Neural cell (in vitro differentiated cells): ENCODE measurements around the gene ADGRL3. TPM values are rescaled to one million over a fixed set of nuclear protein-coding genes. Genes with fewer than 3 reads are reported as not detected.

Source experiments
- H2AFZ ChIP-seq: fragments of 200-600, 300-800 bp; sonication (generic), shearing (Covaris generic); 2 replicates; pipeline ENCODE4 v1.6.0; 2014; ENCODE audit warnings: low read depth, mild to moderate bottlenecking, antibody characterized with exemption, low read length, moderate library complexity
- H3F3A ChIP-seq: fragments of 200-600 bp; shearing (Covaris generic); 2 replicates; pipeline ENCODE4 v1.6.1; 2016; ENCODE audit warnings: mild to moderate bottlenecking, moderate library complexity, mixed read lengths, antibody characterized with exemption, low read length; ENCODE audit not compliant: insufficient read depth, poor library complexity, severe bottlenecking
- H3K27ac ChIP-seq: fragments of 200-600, 300-800 bp; sonication (generic), shearing (Covaris generic); 2 replicates; pipeline ENCODE4 v1.5.1; 2014; ENCODE audit warnings: mild to moderate bottlenecking, low read length, moderate library complexity
- H3K27me3 ChIP-seq: fragments of 300-800, 200-600 bp; sonication (generic), shearing (Covaris generic); 2 replicates; pipeline ENCODE4 v1.6.0; 2014; ENCODE audit warnings: mild to moderate bottlenecking, low read depth, low read length, moderate library complexity; ENCODE audit not compliant: insufficient read depth
- H3K36me3 ChIP-seq: fragments of 300-800, 200-600 bp; sonication (generic), shearing (Covaris generic); 2 replicates; pipeline ENCODE4 v1.5.1; 2014; ENCODE audit warnings: mild to moderate bottlenecking, antibody characterized with exemption, low read length, moderate library complexity; ENCODE audit not compliant: insufficient read depth
- H3K4me2 ChIP-seq: fragments of 300-800, 200-600 bp; sonication (generic), shearing (Covaris generic); 2 replicates; pipeline ENCODE4 v1.6.0; 2014; ENCODE audit warnings: mild to moderate bottlenecking, low read length
- H3K4me3 ChIP-seq: fragments of 300-800, 200-600 bp; sonication (generic), shearing (Covaris generic); 2 replicates; pipeline ENCODE4 v1.5.1; 2014; ENCODE audit warnings: mild to moderate bottlenecking, low read length, moderate library complexity
- H3K79me2 ChIP-seq: fragments of 200-600 bp; shearing (Covaris generic); replicated peaks from 2 replicates; pipeline ENCODE4 v1.6.0; 2014; ENCODE audit warnings: mild to moderate bottlenecking, low read length, moderate library complexity; ENCODE audit not compliant: insufficient read depth
- H3K9ac ChIP-seq: fragments of 300-800, 200-600 bp; sonication (generic), shearing (Covaris generic); 2 replicates; pipeline ENCODE4 v1.6.1; 2016; ENCODE audit warnings: mild to moderate bottlenecking, low read length, mixed read lengths
- H3K9me2 ChIP-seq: fragments of 200-600 bp; shearing (Covaris generic); 2 replicates; pipeline ENCODE4 v1.6.1; 2016; ENCODE audit warnings: mild to moderate bottlenecking, low read length, mixed read lengths; ENCODE audit not compliant: insufficient read depth
- H3K9me3 ChIP-seq: fragments of 200-600, 300-800 bp; sonication (generic), shearing (Covaris generic); 2 replicates; pipeline ENCODE4 v1.6.1; 2016; ENCODE audit warnings: mild to moderate bottlenecking, mixed run types, low read length, moderate library complexity, mixed read lengths
- H4K20me1 ChIP-seq: fragments of 200-600 bp; shearing (Covaris generic); 2 replicates; pipeline ENCODE4 v1.6.1; 2016; ENCODE audit warnings: mild to moderate bottlenecking, mixed run types; ENCODE audit not compliant: insufficient read depth
- CTCF ChIP-seq: fragments of 450-650 bp; IDR thresholded peaks from 2 replicates; pipeline ENCODE4 v1.5.1; 2014; ENCODE audit warnings: antibody characterized with exemption, mild to moderate bottlenecking, moderate library complexity; ENCODE audit not compliant: poor library complexity, severe bottlenecking
- EP300 ChIP-seq: fragments of 450-650 bp; conservative IDR thresholded peaks from 2 replicates; pipeline ENCODE4 v1.6.1; 2014; ENCODE audit warnings: antibody characterized with exemption, mild to moderate bottlenecking, moderate library complexity; ENCODE audit not compliant: poor library complexity, severe bottlenecking
- EZH2 ChIP-seq: fragments of 200-600, 300-800 bp; shearing (Covaris generic), sonication (generic); IDR thresholded peaks from 2 replicates; pipeline ENCODE4 v1.6.1; 2014; ENCODE audit warnings: antibody characterized with exemption, low read length, borderline replicate concordance, mild to moderate bottlenecking; ENCODE audit not compliant: insufficient read depth, poor library complexity, severe bottlenecking
- MXI1 ChIP-seq: fragments of 450-650 bp; conservative IDR thresholded peaks from 2 replicates; pipeline ENCODE4 v1.6.1; 2014; ENCODE audit warnings: antibody characterized with exemption, mild to moderate bottlenecking; ENCODE audit not compliant: poor library complexity, severe bottlenecking
- POLR2AphosphoS5 ChIP-seq: IDR thresholded peaks from 2 replicates; pipeline ENCODE4 v1.6.1; 2012
- RAD21 ChIP-seq: fragments of 450-650 bp; conservative IDR thresholded peaks from 2 replicates; pipeline ENCODE4 v1.6.1; 2014; ENCODE audit warnings: antibody characterized with exemption, mild to moderate bottlenecking, moderate library complexity
- SMC3 ChIP-seq: fragments of 450-650 bp; conservative IDR thresholded peaks from 2 replicates; pipeline ENCODE4 v1.6.1; 2014; ENCODE audit warnings: antibody characterized with exemption, mild to moderate bottlenecking, moderate library complexity; ENCODE audit not compliant: poor library complexity
- TAF1 ChIP-seq: IDR thresholded peaks from 2 replicates; pipeline ENCODE4 v1.6.1; 2012; ENCODE audit warnings: low read depth
- polyA plus RNA-seq: library from polyadenylated mRNA; depleted of rRNA; stranded (reverse); fragments of >200 nt; gene quantifications from 2 replicates; pipeline ENCODE4 v1.2.3, GENCODE V29; 2014
- TF ChIP-seq, protein P1 (sequence below): IDR thresholded peaks from 2 replicates; pipeline ENCODE4 v1.6.1; 2012; ENCODE audit warnings: borderline replicate concordance

ADGRL3 gene
- polyA plus RNA-seq, 1 donor from 2014 or later, result 99.4 TPM

GRCh38 chr4:61590881-61591280 is 390.8 kb downstream of the ADGRL3 start:
- no peaks in the 10 kb centered on the region for H4K20me1 ChIP-seq
- no peaks in the 10 kb centered on the region for H3K79me2 ChIP-seq
- no peak overlapping the region for H3K4me2 ChIP-seq
- no peaks in the 10 kb centered on the region for H3K27me3 ChIP-seq
- H2AFZ ChIP-seq, result no peak overlapping the region
- H3K9me3 ChIP-seq, result no peaks in the 10 kb centered on the region
- H3K4me3 ChIP-seq, result no peak overlapping the region
- H3F3A ChIP-seq, result no peaks in the 10 kb centered on the region
- H3K9ac ChIP-seq, result no peak overlapping the region
- TF ChIP-seq CTCF (no peak), SMC3 (no peak), MXI1 (no peak), RAD21 (no peak), EZH2 (no peak), POLR2AphosphoS5 (no peak), TAF1 (no peak), EP300 (no peak)
- TF ChIP-seq, protein P1, sequence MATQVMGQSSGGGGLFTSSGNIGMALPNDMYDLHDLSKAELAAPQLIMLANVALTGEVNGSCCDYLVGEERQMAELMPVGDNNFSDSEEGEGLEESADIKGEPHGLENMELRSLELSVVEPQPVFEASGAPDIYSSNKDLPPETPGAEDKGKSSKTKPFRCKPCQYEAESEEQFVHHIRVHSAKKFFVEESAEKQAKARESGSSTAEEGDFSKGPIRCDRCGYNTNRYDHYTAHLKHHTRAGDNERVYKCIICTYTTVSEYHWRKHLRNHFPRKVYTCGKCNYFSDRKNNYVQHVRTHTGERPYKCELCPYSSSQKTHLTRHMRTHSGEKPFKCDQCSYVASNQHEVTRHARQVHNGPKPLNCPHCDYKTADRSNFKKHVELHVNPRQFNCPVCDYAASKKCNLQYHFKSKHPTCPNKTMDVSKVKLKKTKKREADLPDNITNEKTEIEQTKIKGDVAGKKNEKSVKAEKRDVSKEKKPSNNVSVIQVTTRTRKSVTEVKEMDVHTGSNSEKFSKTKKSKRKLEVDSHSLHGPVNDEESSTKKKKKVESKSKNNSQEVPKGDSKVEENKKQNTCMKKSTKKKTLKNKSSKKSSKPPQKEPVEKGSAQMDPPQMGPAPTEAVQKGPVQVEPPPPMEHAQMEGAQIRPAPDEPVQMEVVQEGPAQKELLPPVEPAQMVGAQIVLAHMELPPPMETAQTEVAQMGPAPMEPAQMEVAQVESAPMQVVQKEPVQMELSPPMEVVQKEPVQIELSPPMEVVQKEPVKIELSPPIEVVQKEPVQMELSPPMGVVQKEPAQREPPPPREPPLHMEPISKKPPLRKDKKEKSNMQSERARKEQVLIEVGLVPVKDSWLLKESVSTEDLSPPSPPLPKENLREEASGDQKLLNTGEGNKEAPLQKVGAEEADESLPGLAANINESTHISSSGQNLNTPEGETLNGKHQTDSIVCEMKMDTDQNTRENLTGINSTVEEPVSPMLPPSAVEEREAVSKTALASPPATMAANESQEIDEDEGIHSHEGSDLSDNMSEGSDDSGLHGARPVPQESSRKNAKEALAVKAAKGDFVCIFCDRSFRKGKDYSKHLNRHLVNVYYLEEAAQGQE, result no peak
- no peaks in the 10 kb centered on the region for H3K9me2 ChIP-seq
- no peaks in the 10 kb centered on the region for H3K36me3 ChIP-seq
- no peak overlapping the region for H3K27ac ChIP-seq

- H3K4me3 ChIP-seq, result no peak overlapping the region
- no peak overlapping the region for H2AFZ ChIP-seq
- no peaks in the 10 kb centered on the region for H3K9me2 ChIP-seq
- H3K9me3 ChIP-seq, result no peaks in the 10 kb centered on the region
- no peaks in the 10 kb centered on the region for H3F3A ChIP-seq
- H3K27me3 ChIP-seq, result no peaks in the 10 kb centered on the region
- no peaks in the 10 kb centered on the region for H4K20me1 ChIP-seq
- no peak overlapping the region for H3K9ac ChIP-seq
- no peak overlapping the region for H3K4me2 ChIP-seq
- no peak overlapping the region for H3K27ac ChIP-seq
- TF ChIP-seq EZH2 (no peak), MXI1 (no peak), TAF1 (no peak), EP300 (no peak), CTCF (no peak), RAD21 (no peak), POLR2AphosphoS5 (no peak), SMC3 (no peak)
- TF ChIP-seq, protein P1, result no peak
- H3K79me2 ChIP-seq, result no peaks in the 10 kb centered on the region
- no peaks in the 10 kb centered on the region for H3K36me3 ChIP-seq
Measured at GRCh38 chr4:61596606-61597340, 396.6 kb downstream of the ADGRL3 start.
